ENCODE results near the gene MOB4. TPM values are rescaled to one million over a fixed set of nuclear protein-coding genes. Genes with fewer than 3 reads are reported as not detected.

Gene MOB4
- total and polyA plus RNA-seq, 2 experiments from 2014 or later: 68.2 to 87.0 TPM

DNA sequence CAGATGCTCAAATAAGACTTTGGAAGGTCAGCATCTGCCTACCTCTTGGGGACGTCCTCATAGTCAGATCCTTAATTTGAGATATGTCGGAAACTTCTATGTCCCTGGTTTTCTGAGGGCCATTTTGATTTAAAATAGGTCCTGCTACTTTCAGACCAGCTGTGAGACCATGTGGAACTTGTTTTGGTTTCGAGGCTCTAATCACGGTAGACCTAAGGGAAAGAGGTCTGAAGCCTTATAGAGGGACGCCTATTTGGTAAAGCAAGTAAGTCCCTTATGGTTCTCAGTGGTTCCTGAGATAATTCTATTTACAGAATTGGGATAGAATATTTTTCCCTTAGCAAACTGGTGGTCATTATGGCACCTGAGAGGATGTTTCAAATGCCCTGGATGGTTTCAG, 84.4 kb downstream of the MOB4 start:
- H3F3A ChIP-seq (replicated peaks; ENCODE audit: low read depth): no peaks in the 10 kb centered on the region; the same call in 1 of the 2 replicates
- no peaks in the 10 kb centered on the region for H3K36me3 ChIP-seq (ENCODE audit: insufficient read depth)
- DNase-seq (ENCODE audit: low spot score): no peak
- no peak overlapping the region for H3K4me3 Mint-ChIP-seq
- peaks cover 10% of the 10 kb centered on the region for H3K27me3 Mint-ChIP-seq (ENCODE audit: insufficient read depth, low read depth, poor library complexity)
- peaks cover 5% of the 10 kb centered on the region for H3K9me3 Mint-ChIP-seq
- H3K4me3 ChIP-seq: no peak overlapping the region
- H3K79me2 ChIP-seq (replicated peaks; ENCODE audit: insufficient read depth): no peaks in the 10 kb centered on the region
- no peak overlapping the region for H2AFZ ChIP-seq
- no peak for ATAC-seq
- no peak overlapping the region for H3K27ac ChIP-seq (ENCODE audit: low read depth)
- TF ChIP-seq ZNF331 (CRISPR knock-in tag; IDR thresholded peaks at IDR 0.05; ENCODE audit: low read depth) (no peak), ZNF114 (CRISPR knock-in tag; IDR thresholded peaks at IDR 0.05) (no peak), EZH2 (IDR thresholded peaks at IDR 0.05; ENCODE audit: low read depth, unreplicated experiment) (no peak), STAT1 (IDR thresholded peaks at IDR 0.05; ENCODE audit: unreplicated experiment) (no peak)
- H3K27me3 ChIP-seq (ENCODE audit: insufficient read depth): no peaks in the 10 kb centered on the region
- H3K4me1 Mint-ChIP-seq: peaks cover 23% of the 10 kb centered on the region
- peaks cover 18% of the 10 kb centered on the region for H3K36me3 Mint-ChIP-seq (ENCODE audit: low read depth)
- H3K27ac Mint-ChIP-seq: no peak overlapping the region
- no peaks in the 10 kb centered on the region for H4K20me1 ChIP-seq (replicated peaks; ENCODE audit: insufficient read depth)
- H3K9me2 ChIP-seq (ENCODE audit: insufficient read depth): no peaks in the 10 kb centered on the region; the same call in 1 of the 2 replicates
- H3K4me2 ChIP-seq: no peak overlapping the region
- peaks cover 16% of the 10 kb centered on the region for H3K4me1 ChIP-seq (ENCODE audit: insufficient read depth)

- H3K4me3 ChIP-seq: no peak overlapping the region
- H3K27me3 ChIP-seq (ENCODE audit: insufficient read depth): no peaks in the 10 kb centered on the region
- H3K27ac ChIP-seq (ENCODE audit: low read depth): no peak overlapping the region
- H3K4me2 ChIP-seq: no peak overlapping the region
- Mint-ChIP-seq H3K27me3 (ENCODE audit: insufficient read depth, low read depth, poor library complexity) (peaks cover 10% of the 10 kb centered on the region), H3K4me3 (no peak overlapping the region), H3K27ac (no peak overlapping the region), H3K9me3 (no peaks in the 10 kb centered on the region; the same call in 2 of the 3 replicates), H3K4me1 (peaks cover 16% of the 10 kb centered on the region), H3K36me3 (ENCODE audit: low read depth) (peaks cover 12% of the 10 kb centered on the region)
- no peak for TF ChIP-seq NANOG (IDR thresholded peaks at IDR 0.05; ENCODE audit: borderline replicate concordance)
- TF ChIP-seq ZNF331 (CRISPR knock-in tag; IDR thresholded peaks at IDR 0.05; ENCODE audit: low read depth): no peak
- TF ChIP-seq ZNF114 (CRISPR knock-in tag; IDR thresholded peaks at IDR 0.05): no peak
- peaks cover 10% of the 10 kb centered on the region for H3K4me1 ChIP-seq (ENCODE audit: insufficient read depth)
- no peak for ATAC-seq
- no peak for DNase-seq (ENCODE audit: low spot score)
- H3F3A ChIP-seq (replicated peaks; ENCODE audit: low read depth): no peaks in the 10 kb centered on the region; the same call in 1 of the 2 replicates
- no peaks in the 10 kb centered on the region; the same call in 1 of the 2 replicates for H3K9me2 ChIP-seq (ENCODE audit: insufficient read depth)
- no peak overlapping the region for H2AFZ ChIP-seq
- H4K20me1 ChIP-seq (replicated peaks; ENCODE audit: insufficient read depth): no peaks in the 10 kb centered on the region
- H3K36me3 ChIP-seq (ENCODE audit: insufficient read depth): no peaks in the 10 kb centered on the region
- H3K79me2 ChIP-seq (replicated peaks; ENCODE audit: insufficient read depth): no peaks in the 10 kb centered on the region
Observed at GRCh38 chr2:197601726-197602125, 85.9 kb downstream of the MOB4 start.

Small RNAs within 50 kb of the gene (small RNA-seq; reads per million reads assigned to genes)
- not detected for gene AC020550.1 (ENCODE audit: low replicate concordance)

Other genes with a start within 250 kb of the MOB4 start
- gene ANKRD44, start 205.3 kb upstream of the MOB4 start, total RNA-seq (2014; rRNA removed; shearing (Covaris generic)): 0.56 and 1.7 TPM in 2 replicates
- 0.37 and 0.44 TPM in 2 replicates for gene ANKRD44, start 205.3 kb upstream of the MOB4 start, polyA plus RNA-seq (2016; fragmentation: Nextera tagmentation; extraction: Ambion mirVana)
- 340 and 354 TPM in 2 replicates for gene SF3B1, start 81.0 kb upstream of the MOB4 start, total RNA-seq (2014; rRNA removed; shearing (Covaris generic))
- 181 and 238 TPM in 2 replicates for gene SF3B1, start 81.0 kb upstream of the MOB4 start, polyA plus RNA-seq (2016; fragmentation: Nextera tagmentation; extraction: Ambion mirVana)
- 27.6 and 30.5 TPM in 2 replicates for gene COQ10B, start 62.5 kb upstream of the MOB4 start, total RNA-seq (2014; rRNA removed; shearing (Covaris generic))
- 23.2 and 26.1 TPM in 2 replicates for gene COQ10B, start 62.5 kb upstream of the MOB4 start, polyA plus RNA-seq (2016; fragmentation: Nextera tagmentation; extraction: Ambion mirVana)
- 870 and 880 TPM in 2 replicates for gene HSPD1, start 16.2 kb upstream of the MOB4 start, total RNA-seq (2014; rRNA removed; shearing (Covaris generic))
- gene HSPD1, start 16.2 kb upstream of the MOB4 start, polyA plus RNA-seq (2016; fragmentation: Nextera tagmentation; extraction: Ambion mirVana): 944 and 1,188 TPM in 2 replicates
- gene HSPE1, start 15.7 kb upstream of the MOB4 start, total RNA-seq (2014; rRNA removed; shearing (Covaris generic)): 286 and 328 TPM in 2 replicates
- 1,493 and 1,529 TPM in 2 replicates for gene HSPE1, start 15.7 kb upstream of the MOB4 start, polyA plus RNA-seq (2016; fragmentation: Nextera tagmentation; extraction: Ambion mirVana)
- gene RFTN2, start 159.5 kb downstream of the MOB4 start, total RNA-seq (2014; rRNA removed; shearing (Covaris generic)): 0.42 and 1.0 TPM in 2 replicates
- gene RFTN2, start 159.5 kb downstream of the MOB4 start, polyA plus RNA-seq (2016; fragmentation: Nextera tagmentation; extraction: Ambion mirVana): 2.1 and 3.6 TPM in 2 replicates
- 48.2 and 49.1 TPM in 2 replicates for gene MARS2, start 189.3 kb downstream of the MOB4 start, total RNA-seq (2014; rRNA removed; shearing (Covaris generic))
- gene MARS2, start 189.3 kb downstream of the MOB4 start, polyA plus RNA-seq (2016; fragmentation: Nextera tagmentation; extraction: Ambion mirVana): 11.9 and 13.7 TPM in 2 replicates

Data from GM23338 (cell line).